Bone marrow (tissue), 2 donors: ENCODE results near the gene NOM1.
"Not testable (repeated sequence)": the region's sequence is repeated elsewhere in the genome, so short reads cannot be mapped to it uniquely, and the experiment has no call there.

Source experiments
- DNase-seq, 2 donors: peaks; one replicate each; lab custom pipeline; 2025; lab: John Stamatoyannopoulos, UW

The NOM1 gene

DNA sequence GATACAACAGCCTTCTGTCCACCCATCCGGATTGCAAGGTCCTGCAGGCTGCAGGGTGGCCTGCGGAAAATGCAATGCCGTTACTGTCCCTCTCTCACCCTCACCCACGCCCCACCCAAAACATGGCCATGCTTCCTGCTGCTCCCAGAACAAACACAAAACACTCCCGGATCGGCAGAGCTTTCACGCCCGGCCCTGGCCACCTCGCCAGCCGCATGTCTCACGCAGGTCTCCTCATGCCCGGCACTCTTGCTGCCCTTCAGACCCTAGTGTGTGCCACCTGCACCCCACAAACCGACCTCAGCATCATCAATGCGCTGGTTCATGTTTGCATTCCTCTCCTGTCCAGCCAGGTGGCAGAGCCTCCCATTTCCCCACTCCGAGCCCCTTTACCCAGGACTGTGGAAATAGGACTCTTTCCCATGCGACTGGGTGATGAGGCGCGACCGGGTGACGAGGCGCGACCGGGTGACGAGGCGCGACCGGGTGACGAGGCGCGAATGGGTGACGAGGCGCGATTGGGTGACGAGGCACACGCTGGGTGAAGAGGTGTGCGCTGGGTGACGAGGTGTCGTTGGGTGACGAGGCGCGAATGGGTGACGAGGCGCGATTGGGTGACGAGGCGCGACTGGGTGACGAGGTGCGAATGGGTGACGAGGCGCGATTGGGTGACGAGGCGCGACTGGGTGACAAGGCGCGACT is 8.9 kb upstream of the NOM1 start:
- DNase-seq: no peak

DNA sequence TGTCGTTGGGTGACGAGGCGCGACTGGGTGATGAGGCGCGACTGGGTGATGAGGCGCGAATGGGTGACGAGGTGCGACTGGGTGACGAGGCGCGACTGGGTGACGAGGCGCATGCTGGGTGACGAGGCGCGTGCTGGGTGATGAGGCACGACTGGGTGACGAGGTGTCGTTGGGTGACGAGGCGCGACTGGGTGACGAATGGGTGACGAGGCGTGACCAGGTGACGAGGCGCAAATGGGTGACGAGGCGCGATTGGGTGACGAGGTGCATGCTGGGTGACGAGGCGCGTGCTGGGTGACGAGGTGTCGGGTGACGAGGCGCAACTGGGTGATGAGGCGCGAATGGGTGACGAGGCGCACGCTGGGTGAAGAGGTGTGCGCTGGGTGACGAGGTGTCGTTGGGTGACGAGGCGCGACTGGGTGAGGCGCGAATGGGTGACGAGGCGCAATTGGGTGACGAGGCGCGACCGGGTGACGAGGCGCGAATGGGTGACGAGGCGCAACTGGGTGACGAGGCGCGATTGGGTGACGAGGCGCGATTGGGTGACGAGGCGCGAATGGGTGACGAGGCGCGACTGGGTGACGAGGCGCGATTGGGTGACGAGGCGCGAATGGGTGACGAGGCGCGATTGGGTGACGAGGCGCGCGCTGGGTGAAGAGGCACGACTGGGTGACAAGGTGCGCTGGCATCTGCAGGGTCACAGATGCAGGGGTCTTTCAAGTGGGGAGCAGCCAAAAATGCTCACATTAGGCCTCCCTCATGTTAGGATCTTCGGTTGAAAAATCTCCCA is 7.9 kb upstream of the NOM1 start:
- DNase-seq: no peak

DNA sequence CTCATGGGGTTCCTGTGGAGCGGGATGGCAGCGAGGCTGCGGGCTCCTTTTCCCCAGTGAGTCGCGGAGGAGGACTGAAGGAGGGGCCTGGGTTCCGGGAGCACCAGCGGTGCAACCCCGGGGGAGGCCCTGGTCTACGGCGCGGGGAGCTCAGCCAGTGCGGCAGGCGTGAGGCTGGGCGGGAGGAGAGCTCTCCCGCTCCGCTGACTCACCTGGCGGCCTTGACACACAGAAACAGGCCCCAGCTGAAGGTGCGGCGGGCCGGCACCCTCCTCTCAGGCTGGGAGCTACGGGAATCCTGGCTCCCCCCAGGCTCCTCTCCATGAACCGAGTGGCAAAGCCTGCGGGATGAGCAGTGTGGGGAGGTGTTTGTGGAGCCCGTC is 6.8 kb upstream of the NOM1 start:
- no peak for DNase-seq

DNA sequence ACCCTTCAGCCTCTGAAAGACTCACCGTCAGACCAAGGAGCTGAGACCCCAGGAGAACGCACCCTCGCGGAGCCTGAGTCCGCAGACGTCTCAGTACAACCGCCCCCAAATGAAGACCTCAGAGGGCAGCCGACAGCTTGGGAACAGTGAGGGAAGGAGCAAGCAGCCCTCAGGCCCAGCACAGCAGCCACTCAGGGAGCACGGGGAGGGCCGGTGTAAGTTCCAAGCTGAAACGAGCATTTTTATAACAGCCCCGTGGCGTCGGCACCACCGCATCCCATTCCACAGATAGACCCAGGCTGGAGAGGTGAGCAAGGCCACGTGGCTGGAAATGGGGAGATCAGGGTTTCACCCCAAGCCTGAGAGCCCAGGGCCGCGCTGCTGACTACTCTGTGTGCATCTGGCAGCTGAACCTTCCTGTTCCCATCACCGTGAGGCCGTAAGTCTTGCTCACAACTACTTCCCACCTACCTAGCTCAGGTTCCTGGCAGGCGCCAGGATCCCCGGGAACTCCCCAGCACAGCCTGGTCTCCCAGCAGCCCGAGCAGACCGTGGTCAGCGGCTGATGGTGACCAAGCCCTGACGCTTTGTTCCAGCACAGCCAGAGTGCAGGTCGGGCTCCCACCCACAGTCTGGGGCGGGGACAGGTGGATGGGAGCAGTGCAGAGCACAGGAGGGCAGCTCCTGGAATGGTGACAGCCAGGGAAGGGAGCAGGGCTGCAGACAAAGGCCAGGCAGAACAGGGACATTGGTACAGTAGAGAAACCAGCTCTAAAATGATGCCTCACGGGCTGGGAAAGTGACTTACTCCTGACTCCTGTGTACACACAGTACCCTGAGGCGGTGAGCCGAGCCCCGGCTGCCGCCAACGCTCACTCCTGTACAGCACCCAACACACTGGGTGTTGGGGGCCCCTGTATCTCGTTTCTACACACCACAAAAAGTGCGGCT is 6.1 kb upstream of the NOM1 start:
- no peak for DNase-seq

DNA sequence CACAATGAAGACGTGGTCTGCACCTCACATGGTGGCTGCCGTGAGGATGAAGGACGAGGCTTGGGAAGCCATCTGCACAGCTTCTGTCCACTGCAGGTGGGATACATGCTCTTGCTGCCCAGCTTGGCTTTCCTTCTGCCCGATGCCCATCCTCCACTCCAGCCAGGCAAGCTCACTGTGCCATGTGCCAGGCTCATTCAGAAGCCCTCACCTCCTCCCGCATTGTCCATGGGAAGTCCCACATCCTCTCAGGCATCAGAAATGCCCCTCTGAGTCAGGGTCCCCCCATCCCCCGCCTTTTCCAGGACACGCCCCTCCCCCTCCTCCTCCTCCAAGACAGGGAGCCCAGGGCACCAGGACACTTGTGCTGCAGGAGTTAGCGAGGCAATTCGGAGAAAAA is 4.6 kb upstream of the NOM1 start:
- DNase-seq: no peak

DNA sequence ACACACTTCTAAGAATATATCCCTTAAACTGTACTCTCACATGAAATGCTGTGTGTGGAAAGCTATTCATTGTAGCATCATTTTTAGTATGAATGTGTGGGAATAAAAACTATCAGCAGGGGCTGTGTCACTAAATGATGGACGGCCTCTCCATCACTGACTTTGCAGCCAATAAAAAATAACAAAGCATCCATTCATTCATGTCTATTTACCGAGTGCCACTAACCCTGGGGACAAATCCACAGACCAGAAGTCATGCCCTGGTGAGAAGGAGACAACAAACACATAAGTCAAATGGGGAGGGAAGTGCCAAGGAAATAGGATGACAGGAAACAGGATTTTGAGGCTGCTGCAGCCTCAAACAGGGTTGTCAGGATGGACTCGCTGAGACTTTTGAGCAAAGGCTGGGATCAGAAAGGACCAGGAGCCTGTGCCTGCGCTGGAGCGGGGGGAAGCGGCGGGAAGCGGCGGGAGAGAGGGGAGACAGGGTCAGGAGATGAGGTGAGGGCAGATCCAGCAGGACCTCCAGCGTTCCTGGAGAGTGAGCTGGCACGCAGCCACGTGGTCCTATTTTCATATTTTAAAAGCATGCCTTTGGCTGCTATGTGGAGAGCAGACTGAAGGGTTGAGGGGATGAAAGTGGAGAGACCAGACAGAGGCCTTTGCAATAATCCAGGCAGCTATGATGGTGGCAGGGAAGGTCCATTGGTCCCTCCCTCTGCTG is 2.2 kb upstream of the NOM1 start:
- no peak for DNase-seq

DNA sequence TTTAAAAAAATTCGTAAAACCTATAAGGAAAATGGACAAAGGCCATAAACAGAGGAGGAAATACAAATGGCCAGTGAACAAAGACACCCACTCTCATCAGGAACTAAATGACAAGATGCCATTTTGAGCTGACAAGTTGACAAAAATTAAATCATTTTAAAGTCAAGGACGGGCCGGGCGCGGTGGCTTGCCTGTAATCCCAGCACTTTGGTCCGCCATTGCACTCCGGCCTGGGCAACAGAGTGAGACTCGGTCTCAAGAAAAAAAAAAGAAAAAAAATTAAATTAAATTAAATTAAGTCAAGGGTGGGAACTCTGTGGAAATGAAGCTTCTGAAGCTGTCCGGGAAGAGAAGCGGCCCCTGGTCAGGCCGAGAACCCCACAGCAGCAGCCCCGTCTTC is 1.2 kb upstream of the NOM1 start:
- no peak for DNase-seq

DNA sequence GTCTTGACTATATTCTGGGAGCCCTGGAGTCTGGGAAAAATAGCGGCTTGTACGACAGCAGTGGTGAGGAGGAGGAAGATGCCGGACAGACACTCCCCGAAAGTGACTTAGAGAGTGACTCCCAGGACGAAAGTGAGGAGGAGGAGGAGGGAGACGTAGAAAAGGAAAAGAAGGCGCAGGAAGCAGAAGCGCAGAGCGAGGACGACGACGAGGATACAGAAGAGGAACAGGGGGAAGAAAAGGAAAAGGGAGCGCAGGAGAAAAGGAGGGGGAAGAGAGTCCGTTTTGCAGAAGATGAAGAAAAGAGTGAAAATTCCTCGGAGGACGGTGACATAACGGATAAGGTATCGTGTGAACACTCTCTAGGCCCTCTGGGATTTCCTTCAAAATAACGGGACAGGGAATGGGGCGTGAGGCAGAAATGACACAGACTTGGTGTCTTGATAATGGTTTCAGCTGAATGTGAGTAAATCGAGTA is 908 bp downstream of the NOM1 start:
- no peak for DNase-seq

DNA sequence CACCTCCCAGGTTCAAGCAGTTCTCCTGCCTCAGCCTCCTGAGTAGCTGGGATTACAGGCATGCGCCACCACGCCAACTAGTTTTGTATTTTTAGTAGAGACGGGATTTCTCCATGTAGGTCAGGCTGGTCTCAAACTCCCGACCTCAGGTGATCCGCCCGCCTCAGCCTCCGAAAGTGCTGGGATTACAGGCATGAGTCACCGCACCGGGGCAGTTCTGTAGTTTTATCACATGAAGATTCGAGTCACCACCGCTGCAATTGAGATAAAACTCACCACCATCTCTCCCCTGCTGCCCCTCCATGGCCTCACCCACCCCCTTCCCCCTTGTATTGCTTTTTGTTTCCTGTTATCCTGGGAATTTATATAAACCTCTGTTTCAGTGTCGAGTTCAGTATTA is 3.7 kb downstream of the NOM1 start:
- not testable (repeated sequence) for DNase-seq

DNA sequence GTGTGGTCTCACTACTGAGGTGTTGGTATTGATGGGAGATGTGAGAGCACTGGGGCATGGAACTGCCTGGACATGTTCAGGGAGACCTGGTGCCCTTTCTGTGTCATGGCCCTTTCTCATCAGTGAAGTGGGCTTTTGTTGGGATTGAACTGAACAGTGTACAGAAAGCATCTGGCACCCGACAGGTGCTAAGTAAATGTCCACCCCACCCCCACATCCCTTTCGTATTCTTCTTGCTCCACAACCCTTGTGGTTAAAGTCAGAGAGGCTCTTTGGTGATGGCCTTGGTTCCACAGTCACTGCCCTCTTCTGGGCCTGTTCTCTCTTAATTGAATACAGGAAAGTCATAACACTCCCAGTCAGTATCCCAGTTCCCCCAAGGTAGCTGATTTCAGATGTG is 5.4 kb downstream of the NOM1 start:
- DNase-seq: no peak

DNA sequence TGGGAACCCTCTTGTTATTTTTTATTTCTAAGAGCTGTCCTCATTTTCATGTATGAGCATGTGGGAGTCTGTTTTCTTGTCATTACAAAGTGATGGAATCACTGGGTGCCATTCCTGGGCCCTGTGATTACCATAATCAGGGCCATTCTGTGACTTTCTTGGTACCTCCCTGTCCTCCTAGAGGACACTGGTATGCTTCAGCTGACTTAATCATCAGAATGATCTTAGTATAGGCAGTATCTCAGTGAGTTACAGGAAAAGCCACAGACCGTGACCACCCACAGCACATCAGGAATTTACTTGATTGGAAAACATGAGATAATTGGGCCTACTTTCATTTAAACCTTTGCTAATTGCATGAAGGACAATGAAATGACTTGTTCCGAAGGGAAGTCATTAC is 7.2 kb downstream of the NOM1 start:
- DNase-seq: no peak

DNA sequence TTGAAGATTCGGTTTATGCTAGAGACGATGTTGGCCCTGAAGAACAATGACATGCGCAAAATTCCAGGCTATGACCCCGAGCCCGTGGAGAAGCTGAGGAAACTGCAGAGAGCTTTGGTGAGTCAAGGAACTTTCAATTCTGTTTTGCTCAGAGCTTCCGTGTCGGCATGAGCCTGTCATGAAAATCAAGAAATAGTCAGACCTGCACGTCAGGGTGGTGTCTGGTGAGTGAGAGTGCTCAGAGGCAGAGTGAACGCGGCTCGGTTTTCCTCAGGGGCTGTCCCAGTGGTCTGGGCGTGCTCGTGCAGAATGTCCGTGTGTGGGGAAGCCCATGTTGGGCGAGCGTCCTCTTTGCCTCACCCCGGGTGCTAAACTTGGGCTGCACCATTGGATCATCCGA is 12.6 kb downstream of the NOM1 start:
- no peak for DNase-seq

DNA sequence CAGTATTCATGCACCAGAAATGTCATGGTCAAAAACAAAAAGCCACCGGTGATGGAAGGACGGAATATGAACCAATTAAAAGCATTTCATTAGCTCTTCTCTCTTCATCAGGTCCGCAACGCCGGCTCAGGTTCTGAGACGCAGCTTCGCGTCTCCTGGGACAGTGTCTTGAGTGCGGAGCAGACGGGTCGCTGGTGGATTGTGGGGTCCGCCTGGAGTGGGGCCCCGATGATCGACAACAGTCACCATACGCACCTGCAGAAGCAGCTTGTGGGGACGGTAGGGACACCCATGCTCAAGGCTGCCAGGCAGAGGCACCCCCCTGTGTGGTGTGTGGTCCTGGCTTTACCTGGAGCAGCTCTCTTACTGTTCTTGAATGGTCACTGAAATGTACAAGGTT is 13.4 kb downstream of the NOM1 start:
- DNase-seq: no peak

DNA sequence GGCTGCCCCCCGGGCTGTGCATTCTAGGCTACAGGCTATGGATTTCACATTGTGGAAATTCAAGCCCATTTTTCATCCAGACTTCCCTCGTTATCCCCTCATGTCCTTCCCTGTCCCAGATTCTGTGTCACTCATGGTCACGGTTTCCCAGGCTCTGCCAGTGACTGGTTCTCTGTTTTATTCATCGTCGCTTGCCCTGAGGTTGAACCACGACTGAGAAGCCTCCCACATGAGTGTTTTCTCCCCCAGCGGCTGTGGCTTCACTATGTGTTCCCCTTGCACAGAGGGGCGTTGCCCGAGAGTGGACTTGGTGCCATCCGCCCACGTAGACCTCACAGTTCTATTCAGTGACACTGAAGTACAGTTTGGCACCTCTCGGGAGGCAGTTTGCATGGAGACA is 14.0 kb downstream of the NOM1 start:
- no peak for DNase-seq

DNA sequence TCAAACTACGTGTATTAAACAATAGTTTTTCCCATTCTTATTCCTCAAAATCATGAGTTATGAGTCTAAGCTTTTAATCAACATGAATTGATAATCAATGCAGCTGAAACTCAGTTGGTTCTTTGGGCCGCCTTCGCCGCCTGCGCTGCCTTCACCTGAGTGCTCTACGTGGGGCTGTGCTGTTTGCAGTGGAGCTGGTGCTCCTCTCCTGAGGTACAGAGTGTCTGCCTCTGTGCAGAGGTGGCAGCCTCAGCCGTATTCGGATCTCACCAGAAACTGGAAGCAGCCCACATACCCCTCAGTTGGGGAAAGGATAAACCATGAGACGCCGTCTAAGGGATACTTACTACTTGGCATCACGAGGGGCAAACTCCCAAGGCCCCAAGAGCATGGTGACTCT is 15.5 kb downstream of the NOM1 start:
- no peak for DNase-seq

DNA sequence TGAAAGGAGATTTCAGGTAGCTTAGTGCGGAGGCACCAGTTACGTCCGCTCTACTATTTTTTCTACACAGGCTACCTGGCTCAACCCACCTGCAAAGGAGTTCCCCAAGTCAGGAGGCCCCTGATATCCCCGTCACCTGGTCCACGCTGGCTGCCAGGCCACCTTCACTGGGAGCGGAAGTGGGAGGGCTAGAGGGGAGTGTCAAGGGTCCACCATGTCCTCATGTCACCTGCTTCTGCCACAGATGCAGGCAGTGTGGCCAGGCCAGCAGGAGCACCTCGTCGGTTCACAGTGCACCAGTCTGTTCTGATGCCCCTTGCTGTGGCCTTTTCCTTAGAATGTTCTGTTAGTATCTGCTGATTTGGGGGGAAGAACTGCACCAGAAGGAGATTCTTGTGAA is 16.9 kb downstream of the NOM1 start:
- DNase-seq: no peak

DNA sequence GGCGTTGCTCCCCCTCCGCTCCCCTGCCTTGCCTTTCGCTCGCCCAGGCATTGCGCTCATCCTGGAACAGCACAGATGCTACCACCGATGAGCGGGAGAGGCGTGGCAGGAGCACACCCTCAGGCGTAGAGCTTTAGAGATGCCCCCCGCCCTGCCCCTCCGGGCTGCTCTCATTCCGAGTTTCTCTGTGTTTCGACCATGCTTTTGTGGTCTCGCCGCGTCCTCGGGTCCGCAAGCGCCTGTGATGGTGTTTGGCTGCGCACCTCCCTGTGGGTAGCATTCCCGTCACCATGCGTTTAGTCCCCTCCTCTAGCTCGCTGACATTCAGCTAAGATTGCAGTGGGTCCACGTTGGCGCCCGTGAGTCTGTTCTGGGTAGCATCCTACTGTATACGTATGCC is 18.7 kb downstream of the NOM1 start:
- no peak for DNase-seq

DNA sequence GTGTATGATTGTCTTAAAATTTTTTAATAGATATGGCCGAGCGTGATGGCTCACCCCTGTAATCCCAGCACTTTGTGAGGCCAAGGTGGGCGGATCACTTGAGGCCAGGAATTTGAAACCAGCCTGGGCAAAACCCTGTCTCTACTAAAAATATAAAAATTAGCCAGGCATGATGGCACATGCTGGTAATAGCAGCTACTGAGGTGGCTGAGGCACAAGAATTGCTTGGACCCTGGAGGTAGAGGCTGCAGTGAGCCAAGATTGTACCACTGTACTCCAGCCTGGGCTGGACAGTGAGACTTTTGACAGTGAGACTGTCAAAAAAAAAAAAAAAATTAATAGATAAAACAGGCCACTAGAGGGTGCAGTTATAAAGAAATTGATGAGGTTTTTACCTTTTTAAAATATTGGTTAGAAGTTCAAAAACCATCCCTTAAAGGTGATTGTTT is 20.5 kb downstream of the NOM1 start:
- no peak for DNase-seq

DNA sequence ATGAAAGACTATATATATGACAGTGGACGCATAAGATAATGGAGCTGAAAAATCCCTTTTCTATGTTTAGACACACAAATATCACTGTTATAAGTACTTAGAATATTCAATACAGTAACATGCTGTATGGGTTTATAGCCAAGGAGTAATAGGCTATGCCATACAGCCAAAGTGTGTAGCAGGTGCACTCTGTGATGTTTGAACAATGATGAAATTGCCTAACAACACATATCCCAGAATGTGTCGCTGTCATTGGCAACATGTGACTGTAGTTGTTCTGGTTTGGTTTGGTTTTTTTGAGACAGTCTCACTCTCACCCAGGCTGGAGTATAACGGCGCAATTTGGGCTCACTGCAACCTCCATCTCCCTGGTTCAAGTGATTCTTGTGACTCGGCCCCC is 26.1 kb downstream of the NOM1 start:
- DNase-seq: no peak

DNA sequence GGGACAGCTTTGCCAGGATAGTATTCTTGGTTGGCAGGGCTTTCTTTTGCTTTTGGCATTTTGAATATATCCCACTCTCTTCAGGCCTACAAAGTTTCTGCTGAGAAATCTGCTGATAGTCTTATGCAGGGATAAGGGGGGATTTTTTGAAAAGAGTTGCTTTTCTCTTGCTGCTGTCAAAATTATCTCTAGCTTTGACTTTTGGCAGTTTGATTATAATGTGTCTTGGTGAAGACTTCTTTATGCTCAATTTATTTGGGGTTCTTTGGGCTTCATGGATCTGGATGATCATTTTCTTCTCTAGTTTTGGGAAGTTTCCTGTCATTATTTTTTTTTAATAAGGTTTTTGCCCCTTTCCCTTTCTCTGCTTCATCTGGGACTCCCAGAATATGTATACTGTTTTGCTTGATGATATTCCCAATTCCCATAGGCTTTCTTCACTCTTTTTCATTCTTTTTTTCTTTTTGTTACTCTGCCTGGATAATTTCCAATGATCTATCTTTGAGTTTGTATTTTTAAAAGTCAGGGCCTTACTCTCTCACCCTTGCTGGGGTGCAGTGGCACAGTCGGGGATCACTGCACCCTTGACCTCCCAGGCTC is 29.6 kb downstream of the NOM1 start:
- DNase-seq: no peak

DNA sequence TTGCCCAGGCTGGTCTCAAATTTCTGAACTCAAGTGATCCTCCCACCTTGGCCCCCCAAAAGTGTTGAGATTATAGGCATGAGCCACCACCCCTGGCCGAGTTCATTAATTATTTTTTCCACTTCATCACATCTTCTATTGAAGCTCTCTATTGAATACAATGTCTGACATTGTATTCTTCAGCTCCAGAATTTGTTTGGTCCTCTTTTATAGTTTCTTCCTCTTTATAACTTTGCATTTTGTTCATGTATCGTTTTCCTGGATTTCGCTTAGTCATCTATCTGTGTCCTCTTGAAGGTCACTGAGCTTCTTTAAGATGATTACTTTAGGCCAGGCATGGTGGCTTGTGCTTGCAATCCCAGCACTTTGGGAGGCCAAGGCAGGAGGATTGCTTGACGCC is 30.2 kb downstream of the NOM1 start:
- DNase-seq: no peak
